NCI-H2171 (cell line): ENCODE data around the gene WARS2.

Experiments
- DNase-seq: peaks from one replicate; lab custom pipeline; 2025; lab: John Stamatoyannopoulos, UW

WARS2 gene

GRCh38 chr1:119083479-119083878 is 57.0 kb downstream of the WARS2 start:
- no peak for DNase-seq

- DNase-seq: no peak
These were observed 58.8 kb downstream of the WARS2 start for GRCh38 chr1:119081700-119082099.

GRCh38 chr1:119081267-119081666 is 59.2 kb downstream of the WARS2 start:
- DNase-seq: no peak

GRCh38 chr1:119080586-119080985 is 59.9 kb downstream of the WARS2 start:
- DNase-seq: no peak

- DNase-seq: no peak
These were observed 60.6 kb downstream of the WARS2 start for GRCh38 chr1:119079881-119080280.

GRCh38 chr1:119075614-119076013 is 64.8 kb downstream of the WARS2 start:
- DNase-seq: no peak

GRCh38 chr1:119071321-119071720 is 69.1 kb downstream of the WARS2 start:
- DNase-seq: no peak

GRCh38 chr1:119069682-119070081 is 70.8 kb downstream of the WARS2 start:
- no peak for DNase-seq

- no peak for DNase-seq
These were observed 72.0 kb downstream of the WARS2 start for GRCh38 chr1:119068427-119068826.

GRCh38 chr1:119061700-119062099 is 78.8 kb downstream of the WARS2 start:
- no peak for DNase-seq

- no peak for DNase-seq
These were observed 84.9 kb downstream of the WARS2 start for GRCh38 chr1:119055568-119055967.

GRCh38 chr1:119053917-119054316 is 86.5 kb downstream of the WARS2 start:
- no peak for DNase-seq

- no peak for DNase-seq
These were observed 88.2 kb downstream of the WARS2 start for GRCh38 chr1:119052267-119052666.

- no peak for DNase-seq
These were observed 91.6 kb downstream of the WARS2 start for GRCh38 chr1:119048624-119049404.

GRCh38 chr1:119046785-119047438 is 93.5 kb downstream of the WARS2 start:
- peak; percentile 49 for DNase-seq

- DNase-seq: no peak
These were observed 94.0 kb downstream of the WARS2 start for GRCh38 chr1:119046429-119046784.

- DNase-seq: no peak
These were observed 95.2 kb downstream of the WARS2 start for GRCh38 chr1:119045096-119045746.

- DNase-seq: no peak
These were observed 99.5 kb downstream of the WARS2 start for GRCh38 chr1:119040906-119041305.

GRCh38 chr1:119040489-119040888 is 100.0 kb downstream of the WARS2 start:
- DNase-seq: no peak

GRCh38 chr1:119038363-119038762 is 102.1 kb downstream of the WARS2 start:
- no peak for DNase-seq

GRCh38 chr1:119034359-119034758 is 106.1 kb downstream of the WARS2 start:
- no peak for DNase-seq

GRCh38 chr1:119032986-119033385 is 107.5 kb downstream of the WARS2 start:
- no peak for DNase-seq

GRCh38 chr1:119027759-119028158 is 112.7 kb downstream of the WARS2 start:
- DNase-seq: no peak
